HCT116 (cell line): ENCODE results near the gene DCUN1D1. TPM values are rescaled to one million over a fixed set of nuclear protein-coding genes. Genes with fewer than 3 reads are reported as not detected.
A peak's percentile ranks its signal among the peaks of the same experiment; 100 is the strongest.

Experiments
- ATAC-seq: fragments of 200-7000 bp; cut with Tn5 transposase; 2 replicates; pipeline ENCODE4 v1.9.1; 2020; ENCODE audit warnings: mild to moderate bottlenecking, moderate library complexity
- BruUV-seq: library from RNA; stranded (reverse); fragments of 400-500 nt; replicated peaks from 2 replicates; lab custom pipeline; 2021; lab: Mats Ljungman, UMichigan
- CTCF ChIA-PET: fragments of 300-600 bp; sonication (Branson Sonifier 250); formaldehyde crosslinking; loops from one replicate; lab custom pipeline; 2021; ENCODE audit warnings: antibody characterized with exemption; lab: Charles Lee
- POLR2A ChIA-PET: fragments of 300-600, 350-600 bp; sonication (Branson Sonifier 250); formaldehyde crosslinking; loops from one replicate; lab custom pipeline; 2021; ENCODE audit warnings: antibody characterized with exemption; lab: Charles Lee
- RAD21 ChIA-PET, 2 experiments: fragments of 300-600 bp; sonication (Branson Sonifier 250); formaldehyde crosslinking; loops; one replicate each; lab custom pipeline; 2023; ENCODE audit warnings: low total read pairs in 2 of 2; ENCODE audit not compliant: uncharacterized antibody in 2 of 2, unreplicated experiment in 2 of 2, low non-redundant PET in 1 of 2; lab: Charles Lee
- DNase-seq: peaks from one replicate; pipeline ENCODE4 v3.0.0-alpha.2; 2010; ENCODE audit warnings: low read depth, low spot score
- H2AFZ ChIP-seq: fragments of 200-600 bp; shearing (Covaris generic), sonication (generic); 2 replicates; pipeline ENCODE4 v1.6.1; 2017; ENCODE audit warnings: low read depth, mixed run types, mixed read lengths, antibody characterized with exemption, low read length; ENCODE audit not compliant: poor library complexity, severe bottlenecking
- H3K27ac ChIP-seq: 2 replicates; pipeline ENCODE4 v1.5.1; 2012; ENCODE audit warnings: low read depth, low read length
- H3K27me3 ChIP-seq: fragments of 200-600 bp; sonication (generic); 2 replicates; pipeline ENCODE4 v1.6.1; 2016; ENCODE audit warnings: mixed run types, low read length, mixed read lengths; ENCODE audit not compliant: insufficient read depth
- H3K36me3 ChIP-seq, 2 experiments: fragments of 200-500 bp in 1 of 2; fragments of 200-600 bp in 1 of 2; sonication (Bioruptor generic) in 1 of 2; sonication (generic) in 1 of 2; 2 replicates each; pipeline versions ENCODE4 v1.5.1 to v1.6.1; 2014 to 2016; ENCODE audit warnings: low read length in 2 of 2, inconsistent platforms in 1 of 2, mixed read lengths in 1 of 2, mixed run types in 1 of 2; ENCODE audit not compliant: insufficient read depth in 2 of 2, control insufficient read depth in 1 of 2
- H3K4me1 ChIP-seq, 2 experiments: fragments of 200-600 bp in 1 of 2; sonication (generic) in 1 of 2; 2 replicates each; pipeline versions ENCODE4 v1.5.1 to v1.6.1; 2012 to 2017; ENCODE audit warnings: low read length in 2 of 2, inconsistent platforms in 1 of 2, mild to moderate bottlenecking in 1 of 2, mixed read lengths in 1 of 2, mixed run types in 1 of 2, moderate library complexity in 1 of 2; ENCODE audit not compliant: insufficient read depth in 2 of 2, control insufficient read depth in 1 of 2
- H3K4me2 ChIP-seq: fragments of 200-600 bp; sonication (generic); 2 replicates; pipeline ENCODE4 v1.6.1; 2017; ENCODE audit warnings: mixed run types, low read length, mixed read lengths
- H3K4me3 ChIP-seq, 2 experiments: fragments of 200-600 bp in 1 of 2; sonication (generic) in 1 of 2; replicated peaks in 1 of 2; 2 replicates each; pipeline ENCODE4 v1.5.1; 2011 to 2016; ENCODE audit warnings: low read length in 2 of 2, control low read depth in 1 of 2, low read depth in 1 of 2, mild to moderate bottlenecking in 1 of 2, mixed read lengths in 1 of 2, mixed run types in 1 of 2
- H3K79me2 ChIP-seq: fragments of 200-600 bp; sonication (generic); 2 replicates; pipeline ENCODE4 v1.6.1; 2017; ENCODE audit warnings: mild to moderate bottlenecking, mixed run types, low read length, moderate library complexity, mixed read lengths; ENCODE audit not compliant: insufficient read depth
- H3K9ac ChIP-seq: fragments of 200-600 bp; sonication (generic); 2 replicates; pipeline ENCODE4 v1.6.1; 2016; ENCODE audit warnings: low read length, mixed read lengths
- H3K9me2 ChIP-seq: fragments of 200-600 bp; sonication (generic), shearing (Covaris generic); 2 replicates; pipeline ENCODE4 v1.6.1; 2017; ENCODE audit warnings: mixed run types, mild to moderate bottlenecking, moderate library complexity; ENCODE audit not compliant: insufficient read depth
- H3K9me3 ChIP-seq, 2 experiments: fragments of 200-500 bp in 1 of 2; fragments of 200-600 bp in 1 of 2; sonication (Bioruptor generic) in 1 of 2; sonication (generic) in 1 of 2; 2 replicates each; pipeline ENCODE4 v1.6.1; 2014 to 2017; ENCODE audit warnings: low read length in 2 of 2, mixed read lengths in 2 of 2, inconsistent platforms in 1 of 2, low read depth in 1 of 2, mild to moderate bottlenecking in 1 of 2, mixed run types in 1 of 2, moderate library complexity in 1 of 2; ENCODE audit not compliant: control insufficient read depth in 1 of 2, insufficient read depth in 1 of 2
- H4K20me1 ChIP-seq: fragments of 200-600 bp; sonication (generic), shearing (Covaris generic); 2 replicates; pipeline ENCODE4 v1.6.1; 2017; ENCODE audit warnings: mixed run types, mild to moderate bottlenecking, moderate library complexity; ENCODE audit not compliant: insufficient read depth
- CEBPB ChIP-seq: IDR thresholded peaks from 2 replicates; pipeline ENCODE4 v1.6.1; 2012; ENCODE audit warnings: low read depth
- FOSL1 ChIP-seq: IDR thresholded peaks from 2 replicates; pipeline ENCODE4 v1.6.1; 2012; ENCODE audit warnings: low read depth
- RAD21 ChIP-seq: IDR thresholded peaks from 2 replicates; pipeline ENCODE4 v1.6.1; 2012; ENCODE audit warnings: low read depth, mild to moderate bottlenecking
- YY1 ChIP-seq: IDR thresholded peaks from 2 replicates; pipeline ENCODE4 v1.6.1; 2011; ENCODE audit warnings: low read length, low read depth, moderate library complexity, mild to moderate bottlenecking; ENCODE audit not compliant: insufficient replicate concordance; ENCODE audit errors: extremely low read depth
- intact Hi-C: fragments of 100-400 bp; cut with micrococcal nuclease; formaldehyde crosslinking; loops from 2 replicates; pipeline ENCODE4 v1.10.0; 2022
- total RNA-seq: library from RNA; stranded (reverse); gene quantifications from one replicate; pipeline ENCODE4 v1.2.1, GENCODE V29; 2021; ENCODE audit not compliant: unreplicated experiment
- TF ChIP-seq, protein P1 (sequence below), 3 experiments: fragments of 200-600 bp in 1 of 3; sonication (generic) in 1 of 3; IDR thresholded peaks in 2 of 3; conservative IDR thresholded peaks in 1 of 3; 2 replicates each; pipeline ENCODE4 v1.5.1; 2012 to 2017; ENCODE audit warnings: low read depth in 2 of 3, low read length in 2 of 3, antibody characterized with exemption in 1 of 3, borderline replicate concordance in 1 of 3, control low read depth in 1 of 3, mild to moderate bottlenecking in 1 of 3, mixed read lengths in 1 of 3, mixed run types in 1 of 3, moderate library complexity in 1 of 3; ENCODE audit not compliant: insufficient read depth in 1 of 3
- TF ChIP-seq, protein P2 (sequence below): IDR thresholded peaks from 2 replicates; pipeline ENCODE4 v1.6.1; 2012

The DCUN1D1 gene
- total RNA-seq, 1 experiment from 2014 or later = 46.9 TPM

DNA sequence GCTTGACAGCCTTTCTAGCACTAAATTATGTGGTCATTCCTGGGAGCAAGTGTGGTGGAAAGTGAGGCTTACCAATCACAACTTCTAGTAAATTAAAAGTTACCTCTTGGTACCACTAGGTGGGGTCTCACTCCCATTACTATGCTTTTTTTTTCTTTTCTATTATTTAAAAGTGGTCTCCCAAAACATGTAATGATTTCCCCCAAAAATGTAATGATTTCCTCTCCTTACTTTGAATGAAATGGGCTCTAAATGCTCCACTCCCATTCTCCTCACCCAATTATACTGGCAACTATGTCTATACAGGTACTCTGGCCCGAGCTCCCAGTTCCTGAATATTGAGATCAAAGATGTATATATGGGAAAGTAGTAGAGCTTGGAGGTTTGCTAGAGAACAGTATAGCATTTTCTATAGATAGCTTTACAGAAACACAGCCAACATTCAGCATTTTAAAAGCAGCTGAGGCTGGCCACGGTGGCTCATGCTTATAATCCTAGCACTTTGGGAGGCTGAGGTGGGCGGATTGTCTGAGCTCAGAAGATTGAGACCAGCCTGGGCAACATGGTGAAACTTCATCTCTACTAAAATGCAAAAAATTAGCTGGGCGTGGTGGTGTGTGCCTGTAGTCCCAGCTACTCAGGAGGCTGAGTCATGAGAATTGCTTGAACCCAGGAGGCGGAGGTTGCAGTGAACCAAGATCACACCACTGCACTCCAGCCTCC lies 70.9 kb downstream of the DCUN1D1 start:
- ChIA-PET RAD21 (no interaction called here), CTCF (interaction anchor here (0.7 to 1.7 kb wide), 3 partner anchors 195 to 1774 kb away, joined by 3 to 9 read pairs (median 4); no protein-coding TSS in a partner anchor), POLR2A (no interaction called here)
- Histone ChIP-seq H2AFZ (no peak overlapping the region), H3K9me2 (no peaks in the 10 kb centered on the region), H3K9me3 (no peaks in the 10 kb centered on the region), H3K27ac (no peak overlapping the region), H4K20me1 (no peaks in the 10 kb centered on the region; the same call in 1 of the 2 replicates), H3K9ac (no peak overlapping the region), H3K27me3 (no peaks in the 10 kb centered on the region), H3K79me2 (no peaks in the 10 kb centered on the region), H3K4me3 (no peak overlapping the region), H3K36me3 (no peaks in the 10 kb centered on the region), H3K4me2 (0 out of 2 replicates have a peak overlapping the region, but pooled peaks have one; percentile 5), H3K4me1 (peaks cover 20 to 25% of the 10 kb centered on the region in 2 experiments)
- intact Hi-C loops = loop anchor here (10.0 kb wide), 1 partner anchor 475 kb away; no protein-coding TSS in a partner anchor
- ATAC-seq = peak; percentile 68
- DNase-seq = no peak
- TF ChIP-seq RAD21 = peak; percentile 50
- TF ChIP-seq, protein P1, sequence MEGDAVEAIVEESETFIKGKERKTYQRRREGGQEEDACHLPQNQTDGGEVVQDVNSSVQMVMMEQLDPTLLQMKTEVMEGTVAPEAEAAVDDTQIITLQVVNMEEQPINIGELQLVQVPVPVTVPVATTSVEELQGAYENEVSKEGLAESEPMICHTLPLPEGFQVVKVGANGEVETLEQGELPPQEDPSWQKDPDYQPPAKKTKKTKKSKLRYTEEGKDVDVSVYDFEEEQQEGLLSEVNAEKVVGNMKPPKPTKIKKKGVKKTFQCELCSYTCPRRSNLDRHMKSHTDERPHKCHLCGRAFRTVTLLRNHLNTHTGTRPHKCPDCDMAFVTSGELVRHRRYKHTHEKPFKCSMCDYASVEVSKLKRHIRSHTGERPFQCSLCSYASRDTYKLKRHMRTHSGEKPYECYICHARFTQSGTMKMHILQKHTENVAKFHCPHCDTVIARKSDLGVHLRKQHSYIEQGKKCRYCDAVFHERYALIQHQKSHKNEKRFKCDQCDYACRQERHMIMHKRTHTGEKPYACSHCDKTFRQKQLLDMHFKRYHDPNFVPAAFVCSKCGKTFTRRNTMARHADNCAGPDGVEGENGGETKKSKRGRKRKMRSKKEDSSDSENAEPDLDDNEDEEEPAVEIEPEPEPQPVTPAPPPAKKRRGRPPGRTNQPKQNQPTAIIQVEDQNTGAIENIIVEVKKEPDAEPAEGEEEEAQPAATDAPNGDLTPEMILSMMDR (IDR thresholded peaks at IDR 0.05 in 2 of 3, conservative IDR thresholded peaks at IDR 0.05 in 1 of 3; ENCODE audit: borderline replicate concordance in 1 of 3, insufficient read depth in 1 of 3, low read depth in 2 of 3, low read length in 2 of 3) = peak; percentile 39 to 65 (median 50); a peak in 5 of 6 replicates
- TF ChIP-seq, protein P2, sequence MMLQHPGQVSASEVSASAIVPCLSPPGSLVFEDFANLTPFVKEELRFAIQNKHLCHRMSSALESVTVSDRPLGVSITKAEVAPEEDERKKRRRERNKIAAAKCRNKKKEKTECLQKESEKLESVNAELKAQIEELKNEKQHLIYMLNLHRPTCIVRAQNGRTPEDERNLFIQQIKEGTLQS = no peak
- TF ChIP-seq FOSL1 = no peak
- TF ChIP-seq CEBPB = no peak
- TF ChIP-seq YY1 = no peak
- BruUV-seq = no TSS peak
